GM18511 (cell line): ENCODE measurements around the gene CTNND2.

Experiments used
- ATAC-seq: cut with Tn5 transposase; IDR thresholded peaks from one replicate; pipeline ENCODE4 v1.9.1; 2021; ENCODE audit warnings: mild to moderate bottlenecking, moderate library complexity; ENCODE audit not compliant: unreplicated experiment

Gene CTNND2

GRCh38 chr5:11527652-11528349 is 376.4 kb downstream of the CTNND2 start:
- no peak for ATAC-seq

GRCh38 chr5:11525020-11525419 is 379.2 kb downstream of the CTNND2 start:
- no peak for ATAC-seq

DNA sequence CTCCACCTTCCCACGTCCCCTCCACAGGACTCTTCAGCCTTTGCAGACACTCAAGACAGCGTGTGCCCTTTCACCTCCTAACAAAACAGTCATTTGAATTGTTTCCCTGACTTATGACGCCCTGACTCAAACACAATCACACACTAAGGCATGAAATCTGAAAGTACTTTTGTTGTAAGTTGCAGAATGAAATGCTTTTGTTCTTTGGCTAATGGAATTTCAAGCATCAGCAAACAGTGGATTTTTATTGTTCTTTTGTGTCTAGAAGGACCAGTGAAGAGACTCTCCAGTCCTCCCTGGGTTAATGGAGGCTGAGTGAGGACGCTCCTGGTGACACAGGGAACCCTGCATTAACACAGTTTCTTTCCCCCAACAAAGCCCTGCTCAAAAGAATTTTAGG is 380.1 kb downstream of the CTNND2 start:
- no peak for ATAC-seq

- ATAC-seq, result no peak
These were observed 381.4 kb downstream of the CTNND2 start for GRCh38 chr5:11522796-11523195.

- no peak for ATAC-seq
These were observed 383.9 kb downstream of the CTNND2 start for GRCh38 chr5:11520241-11520930.

- no peak for ATAC-seq
These were observed 385.0 kb downstream of the CTNND2 start for GRCh38 chr5:11519236-11519635.

GRCh38 chr5:11518676-11519075 is 385.6 kb downstream of the CTNND2 start:
- no peak for ATAC-seq

DNA sequence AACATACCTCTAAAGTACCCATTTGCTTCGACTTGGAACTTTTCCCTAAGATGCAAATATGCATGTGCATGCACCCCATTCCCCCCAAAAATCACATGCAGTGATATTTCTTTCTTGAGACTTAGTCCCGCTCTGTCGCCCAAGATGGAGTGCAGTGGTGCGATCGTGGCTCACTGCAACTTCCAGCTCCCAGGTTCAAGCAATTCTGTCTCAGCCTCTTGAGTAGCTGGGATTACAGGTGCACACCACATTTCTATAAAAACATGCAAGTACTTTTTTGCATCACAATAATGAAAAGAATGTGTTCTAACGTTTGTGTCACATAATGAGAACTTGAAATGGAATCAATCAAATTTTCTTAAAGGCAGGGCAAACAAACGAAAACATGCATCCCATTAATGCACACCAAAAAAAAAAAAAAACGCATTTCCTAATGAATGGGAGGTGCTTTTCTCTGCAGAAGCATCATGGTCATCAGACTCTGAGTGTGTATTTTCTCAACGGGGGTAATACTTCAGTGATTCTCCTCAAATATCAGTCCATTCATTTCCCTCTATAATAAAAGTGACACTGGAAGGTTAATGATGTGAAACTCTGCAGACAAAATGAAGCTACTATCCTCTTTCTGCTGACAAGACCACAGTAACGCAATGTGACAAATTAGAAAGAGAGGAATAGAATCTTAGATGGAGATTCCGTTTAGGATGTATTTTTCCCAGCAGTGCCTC is 389.4 kb downstream of the CTNND2 start:
- no peak for ATAC-seq

DNA sequence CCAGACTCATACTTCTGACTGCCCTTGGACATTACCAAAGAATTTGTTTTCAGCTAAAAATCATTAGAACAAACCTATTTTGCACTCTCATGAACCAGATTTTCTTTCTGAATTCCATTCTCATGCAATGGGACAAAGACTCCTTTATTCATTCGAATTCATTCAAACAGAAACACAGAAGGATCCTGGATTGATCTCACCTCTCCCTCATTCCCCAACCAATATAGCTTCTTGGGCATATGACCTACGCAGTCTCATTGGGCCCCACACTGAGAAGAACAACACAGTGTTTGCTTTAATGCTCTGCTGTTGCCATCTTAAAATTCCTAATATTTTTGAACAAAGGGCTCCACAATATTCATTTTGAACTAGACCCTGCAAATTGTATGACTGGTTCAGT is 392.4 kb downstream of the CTNND2 start:
- no peak for ATAC-seq

GRCh38 chr5:11510889-11511288 is 393.4 kb downstream of the CTNND2 start:
- no peak for ATAC-seq

- no peak for ATAC-seq
These were observed 394.5 kb downstream of the CTNND2 start for GRCh38 chr5:11509793-11510192.

GRCh38 chr5:11507156-11507910 is 396.9 kb downstream of the CTNND2 start:
- ATAC-seq, result no peak

GRCh38 chr5:11504886-11505193 is 399.4 kb downstream of the CTNND2 start:
- ATAC-seq, result no peak

GRCh38 chr5:11504065-11504885 is 400.0 kb downstream of the CTNND2 start:
- no peak for ATAC-seq

DNA sequence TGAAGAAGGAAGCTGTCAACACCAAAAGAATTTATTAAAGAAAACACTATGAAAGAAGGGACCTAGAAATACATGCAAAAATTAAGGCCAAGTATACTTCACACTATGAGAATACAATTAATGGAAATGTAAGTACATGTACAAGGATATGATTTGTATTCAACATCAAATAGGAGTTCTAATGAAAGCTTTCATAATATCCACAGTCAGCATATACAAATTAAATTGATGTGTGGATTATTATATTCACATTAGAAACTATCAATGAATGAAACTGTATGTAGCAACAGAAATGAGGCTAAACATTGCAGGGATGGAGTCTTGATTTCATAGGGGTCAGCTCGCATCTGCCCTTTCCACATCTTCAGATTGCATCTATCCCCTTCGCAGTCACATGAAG is 401.5 kb downstream of the CTNND2 start:
- no peak for ATAC-seq

DNA sequence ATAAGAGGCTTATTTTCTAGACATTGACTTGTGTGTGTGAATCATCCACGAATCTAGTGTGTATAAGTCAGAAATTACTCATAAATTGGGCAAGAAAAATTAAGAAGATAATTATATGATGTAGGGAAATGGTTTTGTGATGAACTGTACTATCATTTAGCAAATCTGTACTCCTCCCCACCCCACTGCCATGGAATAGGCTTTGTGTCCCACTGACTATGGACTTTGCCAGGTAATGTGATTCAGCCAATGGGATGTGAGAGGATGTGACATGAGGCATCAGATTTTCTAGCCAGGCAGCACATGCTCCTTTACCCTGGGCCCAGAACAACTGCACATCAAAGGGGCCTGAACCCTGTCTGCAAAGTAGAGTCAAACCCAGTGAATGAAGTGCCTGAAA is 406.6 kb downstream of the CTNND2 start:
- no peak for ATAC-seq

DNA sequence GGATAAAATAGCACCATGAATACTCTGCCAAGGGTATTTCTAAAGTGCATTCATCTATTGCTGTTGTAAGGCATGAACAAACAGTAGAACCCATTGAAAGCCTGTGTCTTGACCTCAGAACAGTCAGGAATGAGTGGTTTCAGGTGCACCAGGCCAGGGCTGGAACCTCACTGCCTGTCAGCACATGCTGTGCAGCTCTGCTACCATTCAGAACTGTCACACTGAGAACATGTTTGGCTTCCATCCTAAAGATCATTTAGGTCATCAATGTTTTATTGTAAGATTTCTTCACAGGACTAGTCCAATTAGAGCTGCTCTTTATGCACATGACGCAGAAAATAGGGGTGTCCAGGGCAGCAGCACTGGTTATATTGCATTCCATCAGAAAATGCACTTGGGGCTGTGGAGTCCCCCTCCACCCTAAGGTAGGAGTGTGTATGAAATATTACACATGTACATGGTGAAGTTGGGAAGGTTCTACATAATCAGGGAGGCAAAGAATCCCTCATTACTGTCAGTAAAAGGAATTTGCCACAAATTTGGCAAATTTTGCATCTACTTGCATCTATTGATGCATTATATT is 408.0 kb downstream of the CTNND2 start:
- ATAC-seq, result no peak

DNA sequence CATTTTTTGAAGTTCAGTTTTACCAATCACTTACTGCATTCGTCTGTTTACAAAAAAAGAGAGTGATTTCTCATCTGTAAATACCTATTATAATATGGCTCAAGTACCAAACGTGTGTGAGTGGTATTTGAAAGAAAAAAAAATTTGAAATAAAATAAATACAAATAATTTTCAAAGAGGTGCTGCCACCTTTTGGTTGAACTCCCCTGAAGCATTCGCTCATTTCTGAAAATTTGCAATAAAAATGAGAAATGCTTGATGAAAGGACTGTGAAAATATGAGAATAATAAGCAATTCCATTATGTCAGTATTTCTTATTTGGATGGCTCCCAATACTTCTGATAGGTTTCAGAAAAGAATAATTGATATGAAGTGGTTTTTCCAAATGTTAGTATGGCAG is 409.9 kb downstream of the CTNND2 start:
- no peak for ATAC-seq

GRCh38 chr5:11491404-11492075 is 412.7 kb downstream of the CTNND2 start:
- no peak for ATAC-seq

- ATAC-seq, result no peak
These were observed 420.6 kb downstream of the CTNND2 start for GRCh38 chr5:11483630-11484029.
